HL-60 (cell line): ENCODE data around the gene DEGS1.

Experiments used
- CTCF ChIP-seq: IDR thresholded peaks from one replicate; pipeline ENCODE4 v1.5.1; 2011; ENCODE audit warnings: low read length, control low read depth, inconsistent platforms; ENCODE audit not compliant: insufficient read depth
- GABPA ChIP-seq: IDR thresholded peaks from 2 replicates; pipeline ENCODE4 v1.6.1; 2012; ENCODE audit warnings: low read depth
- POLR2AphosphoS5 ChIP-seq: IDR thresholded peaks from 2 replicates; pipeline ENCODE4 v1.6.1; 2012; ENCODE audit warnings: low read depth

GRCh38 chr1:224201853-224202252, 18.8 kb downstream of the DEGS1 start:
- TF ChIP-seq CTCF = no peak
- TF ChIP-seq POLR2AphosphoS5 = no peak
- TF ChIP-seq GABPA = no peak
